HG02840 (cell line): ENCODE results near the gene BAZ1A.
"Not testable (repeated sequence)": the region's sequence is repeated elsewhere in the genome, so short reads cannot be mapped to it uniquely, and the experiment has no call there.

Experiments
- ATAC-seq: cut with Tn5 transposase; IDR thresholded peaks from one replicate; pipeline ENCODE4 v1.9.1; 2021; ENCODE audit warnings: mild to moderate bottlenecking, moderate library complexity, moderate number of reproducible peaks; ENCODE audit not compliant: unreplicated experiment, low FRiP score

BAZ1A gene

DNA sequence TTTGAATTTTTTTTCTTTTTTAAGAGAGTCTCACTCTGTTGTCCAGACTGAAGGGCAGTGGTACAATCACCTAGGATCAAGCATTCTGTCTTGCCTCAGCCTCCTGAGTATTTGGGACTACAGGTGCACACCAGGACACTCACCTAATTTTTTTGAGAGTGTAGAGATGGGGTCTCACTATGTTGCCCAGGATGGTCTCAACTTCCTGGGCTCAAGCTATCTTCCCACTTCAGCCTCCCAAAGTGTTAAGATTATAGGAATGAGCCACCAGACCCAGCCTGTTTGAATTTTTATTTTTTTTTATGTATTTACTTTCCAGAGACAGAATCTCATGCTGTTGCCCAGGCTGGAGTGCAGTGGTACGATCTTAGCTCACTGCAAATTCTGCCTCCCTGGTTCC lies 11.3 kb downstream of the BAZ1A start:
- ATAC-seq = no peak

DNA sequence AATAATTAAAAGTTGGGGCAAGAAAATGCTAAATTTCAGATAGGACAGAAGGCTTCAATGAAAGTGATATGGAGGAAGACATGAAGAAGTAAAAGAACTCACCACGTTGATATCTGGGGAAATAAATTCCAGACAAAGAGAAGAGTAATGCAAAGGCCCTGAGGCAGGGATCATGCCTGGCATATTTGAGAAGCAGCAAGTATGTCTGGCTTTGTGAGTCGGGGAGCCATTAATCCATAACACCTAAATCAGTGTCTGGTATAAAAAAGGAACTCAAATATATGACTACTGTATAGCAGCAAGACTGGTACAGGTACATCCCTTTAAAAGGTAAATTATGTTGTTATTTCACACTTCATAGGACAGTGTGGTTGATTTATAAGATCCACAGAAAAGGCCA lies 16.4 kb downstream of the BAZ1A start:
- ATAC-seq = no peak

DNA sequence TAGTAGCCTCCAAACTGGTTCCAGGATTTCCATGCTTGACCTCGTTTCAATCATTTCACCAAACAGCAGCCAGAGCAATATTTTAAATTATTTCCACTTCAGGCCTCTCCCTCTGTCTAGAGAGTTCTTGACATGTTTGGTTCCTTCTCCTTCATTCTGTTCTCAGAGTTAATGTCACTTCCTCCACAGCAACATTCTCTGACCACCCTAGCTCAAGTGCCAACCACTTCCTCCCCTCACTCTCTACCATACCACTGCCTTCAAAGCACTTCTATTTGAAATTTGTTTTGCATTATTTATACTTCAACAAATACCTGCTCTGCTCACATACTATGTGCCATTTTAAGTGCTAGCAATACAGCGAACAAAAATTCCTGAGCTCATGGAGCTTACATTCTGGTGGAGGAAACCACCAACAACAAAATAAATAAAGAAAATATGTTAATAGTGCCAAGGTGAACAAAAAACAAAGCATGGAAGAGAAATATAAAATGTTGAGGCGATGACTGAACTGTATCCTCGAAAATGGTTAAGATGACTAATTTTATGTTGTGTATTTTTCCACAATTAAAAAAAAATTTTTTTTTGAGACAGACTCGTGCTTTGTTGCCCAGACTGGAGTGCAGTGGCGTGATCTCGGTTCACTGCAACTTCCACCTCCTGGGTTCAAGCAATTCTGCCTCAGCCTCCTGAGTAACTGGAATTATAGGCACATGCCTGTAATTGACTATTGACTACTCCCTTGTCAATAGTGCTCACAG lies 17.3 kb downstream of the BAZ1A start:
- ATAC-seq = no peak

DNA sequence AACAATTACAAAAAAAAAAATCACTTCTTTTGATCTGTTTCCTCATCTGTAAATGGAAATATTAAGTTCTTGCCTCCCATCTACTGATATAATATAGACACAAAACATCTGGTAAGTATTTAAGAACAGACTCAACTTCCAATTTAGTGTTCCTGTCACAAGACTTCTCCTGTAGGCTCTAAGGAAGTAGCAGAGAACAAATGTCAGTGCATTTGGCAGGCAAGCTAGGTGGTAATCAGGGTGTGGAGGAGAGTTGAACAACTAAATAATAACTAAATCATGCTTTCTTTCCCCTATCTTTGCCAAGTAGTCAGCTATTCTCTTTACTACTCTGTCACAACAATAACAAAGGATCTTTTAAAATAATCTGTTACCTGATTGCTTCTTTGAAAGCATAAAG lies 22.1 kb downstream of the BAZ1A start:
- ATAC-seq = no peak

DNA sequence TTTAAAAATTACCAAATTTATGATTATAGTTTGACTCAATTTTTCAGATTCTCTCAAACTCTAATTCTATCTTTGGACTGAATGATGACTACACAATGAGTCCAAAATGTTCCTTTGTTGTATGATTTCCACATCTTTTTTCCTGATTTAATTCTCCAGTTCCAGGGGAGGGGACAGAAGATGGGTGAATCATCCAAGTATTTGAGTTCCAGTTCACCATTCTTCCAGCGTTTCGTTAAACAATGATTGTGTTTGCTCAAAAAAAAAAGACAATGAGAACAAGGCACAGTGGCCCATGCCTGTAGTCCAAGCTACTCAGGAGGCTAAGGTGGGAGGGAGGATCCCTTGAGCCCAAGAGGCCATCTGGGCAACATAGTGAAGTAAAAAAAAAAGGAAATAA lies 23.8 kb downstream of the BAZ1A start:
- no peak for ATAC-seq

DNA sequence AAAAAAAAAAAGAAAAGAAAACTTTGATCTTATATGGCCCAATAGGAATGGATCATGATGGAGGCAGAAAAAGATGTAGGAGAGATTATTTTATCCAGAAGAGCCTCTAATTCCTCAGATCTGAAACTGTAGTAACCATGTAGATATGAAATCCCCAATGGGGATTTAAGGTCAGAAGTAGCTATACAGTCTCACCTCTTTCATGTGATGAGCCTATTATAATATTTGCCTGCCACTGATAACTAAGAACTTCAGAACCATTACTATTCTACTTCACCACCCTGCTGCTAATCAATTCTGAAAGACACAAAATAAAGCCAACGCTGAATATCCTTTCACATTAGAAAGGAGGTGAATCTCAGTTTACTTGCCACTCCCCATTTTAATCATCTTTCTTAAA lies 29.3 kb downstream of the BAZ1A start:
- ATAC-seq = no peak

DNA sequence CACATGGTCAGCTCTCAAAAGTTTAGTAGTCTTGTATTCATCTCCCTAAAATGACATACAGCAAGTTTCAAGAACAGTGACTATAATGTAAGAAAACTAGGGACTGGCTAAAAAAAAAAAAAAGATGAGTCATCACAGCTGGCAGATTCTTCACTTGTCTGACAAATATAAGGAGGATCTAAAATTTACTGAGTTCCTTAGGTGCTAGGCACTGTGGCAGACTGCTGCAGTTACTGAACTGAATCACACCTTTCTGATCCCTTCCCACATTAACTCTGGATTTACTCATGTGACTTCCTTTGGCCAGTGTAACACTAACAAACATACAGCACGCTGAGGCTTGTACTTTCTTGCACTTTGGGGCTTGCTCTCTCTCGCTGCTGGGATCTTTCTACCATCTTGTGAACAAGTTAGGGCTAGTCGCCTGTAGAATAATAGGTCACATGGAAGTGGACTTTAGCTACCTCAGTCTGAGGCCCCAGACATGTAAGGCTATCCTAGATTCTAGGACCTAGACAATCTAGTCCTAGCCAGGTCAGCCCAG lies 32.1 kb downstream of the BAZ1A start:
- no peak for ATAC-seq

DNA sequence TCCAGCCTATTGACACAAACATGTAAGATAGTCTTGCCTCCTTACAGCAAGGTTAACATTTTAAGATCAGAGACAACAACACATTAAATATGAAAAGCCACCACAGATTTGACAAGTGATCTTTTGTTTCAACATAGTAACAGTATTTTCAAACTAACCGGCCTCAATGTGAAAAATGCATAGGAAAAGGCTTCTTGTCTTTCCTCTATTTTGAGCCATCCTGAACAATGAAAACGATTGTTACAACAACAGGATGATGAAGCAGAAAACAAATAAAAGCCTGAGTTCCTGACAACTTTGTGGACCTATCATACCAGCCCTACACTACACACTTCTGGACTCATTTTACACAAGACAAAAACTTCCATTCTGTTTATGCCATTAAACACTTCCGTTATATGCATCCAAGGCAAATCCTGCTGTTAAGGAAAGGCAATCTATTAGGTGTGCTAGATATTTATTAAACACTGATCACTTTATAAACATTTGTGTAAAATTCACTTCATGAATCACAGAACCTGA lies 37.3 kb downstream of the BAZ1A start:
- no peak for ATAC-seq

DNA sequence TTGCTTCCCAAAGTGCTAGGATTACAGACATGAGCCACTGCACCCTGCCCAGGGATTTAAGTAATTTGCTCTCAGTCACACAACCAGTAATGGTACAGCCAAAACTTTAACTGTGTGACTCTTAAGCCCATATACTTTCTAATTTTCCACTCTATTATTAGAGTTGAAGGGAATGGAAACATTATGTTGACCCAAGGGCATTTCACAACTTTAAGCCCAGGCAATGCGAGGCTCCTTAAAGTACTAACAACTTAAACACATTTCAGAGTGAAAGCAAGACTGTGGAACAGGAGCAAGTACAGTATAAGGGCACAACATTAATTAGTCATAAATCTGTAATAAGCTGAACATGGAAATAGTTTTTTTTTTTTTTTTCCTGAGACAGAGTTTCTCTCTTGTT lies 39.8 kb downstream of the BAZ1A start:
- no peak for ATAC-seq

DNA sequence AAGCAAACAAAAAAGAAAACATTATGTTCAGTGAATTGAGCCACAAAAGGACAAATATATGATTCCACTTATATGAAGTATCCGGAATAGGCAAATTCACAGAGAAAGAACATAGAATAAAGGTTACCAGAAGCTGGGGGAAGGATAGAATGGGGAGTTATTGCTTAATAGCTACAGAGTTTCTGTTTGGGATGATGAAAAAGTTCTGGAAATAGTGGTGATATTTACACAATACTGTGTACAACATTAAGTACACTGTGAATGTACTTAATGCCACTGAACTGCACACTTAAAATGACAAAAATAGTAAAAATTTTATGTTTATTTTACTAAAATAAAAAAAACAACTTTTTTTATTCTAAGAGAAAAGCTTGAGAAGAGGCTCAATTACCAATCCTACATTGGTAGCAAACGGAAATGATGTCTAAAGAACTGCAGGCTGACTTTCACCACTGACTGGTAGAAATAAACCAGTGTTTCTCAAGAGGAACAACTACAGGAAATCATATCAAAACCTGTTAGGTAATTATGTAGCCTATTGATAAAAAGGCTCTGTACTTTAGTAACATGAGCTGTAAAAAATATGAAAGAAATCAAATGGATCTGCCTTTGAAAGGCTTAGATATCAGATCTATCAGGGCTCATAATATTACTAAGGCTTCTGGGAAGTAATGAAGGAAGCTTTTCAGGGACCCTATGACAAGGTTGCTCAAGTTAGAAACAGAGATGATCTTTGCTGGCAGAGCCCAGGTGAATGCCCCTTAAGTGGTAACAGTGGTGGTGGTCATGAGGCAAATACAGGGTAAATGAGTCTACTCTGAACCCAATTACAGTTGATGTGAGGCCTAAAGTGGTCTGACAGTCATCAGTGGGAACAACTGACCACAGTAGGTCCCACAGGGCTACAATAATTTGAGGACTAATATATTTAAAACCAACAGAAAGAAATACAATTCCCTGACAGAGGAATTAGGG lies 41.3 kb downstream of the BAZ1A start:
- no peak for ATAC-seq

DNA sequence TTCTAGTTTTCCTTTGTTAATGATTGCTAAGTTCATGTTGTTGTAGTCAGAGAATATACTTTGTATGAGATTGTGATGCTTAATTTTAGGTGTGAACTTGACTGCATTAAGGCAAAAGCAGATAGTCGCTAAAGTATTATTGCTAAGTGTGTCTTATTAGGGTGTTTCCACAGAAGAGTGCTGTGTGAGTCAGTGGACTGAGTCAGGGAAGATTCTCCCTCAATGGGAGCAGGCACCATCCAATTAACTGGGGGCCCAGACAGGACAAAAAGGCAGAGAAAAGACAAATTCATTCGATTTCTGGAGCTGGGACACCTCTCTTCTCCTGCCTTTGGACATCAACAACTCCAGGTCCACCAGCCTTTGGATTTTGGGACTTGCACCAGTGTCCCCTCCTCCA lies 48.5 kb downstream of the BAZ1A start:
- no peak for ATAC-seq

DNA sequence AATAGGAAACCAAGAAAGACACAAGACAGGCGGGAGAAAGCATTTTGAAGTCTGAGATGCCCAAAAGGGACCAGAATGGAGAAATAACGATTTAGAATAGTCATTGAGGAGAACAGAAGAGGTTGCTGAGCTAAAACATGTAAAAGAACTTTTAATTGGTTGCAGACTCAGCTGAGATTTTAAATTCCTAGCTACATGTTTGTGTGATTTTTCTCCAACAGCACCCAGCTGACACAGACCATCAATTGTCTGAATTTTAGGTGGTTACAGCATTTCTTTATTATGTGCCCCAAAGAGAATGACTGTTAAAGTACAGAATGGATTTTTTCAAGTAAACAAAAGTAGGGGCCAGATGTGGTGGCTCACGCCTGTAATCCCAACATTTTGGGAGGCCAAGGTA lies 50.3 kb downstream of the BAZ1A start:
- ATAC-seq = no peak

DNA sequence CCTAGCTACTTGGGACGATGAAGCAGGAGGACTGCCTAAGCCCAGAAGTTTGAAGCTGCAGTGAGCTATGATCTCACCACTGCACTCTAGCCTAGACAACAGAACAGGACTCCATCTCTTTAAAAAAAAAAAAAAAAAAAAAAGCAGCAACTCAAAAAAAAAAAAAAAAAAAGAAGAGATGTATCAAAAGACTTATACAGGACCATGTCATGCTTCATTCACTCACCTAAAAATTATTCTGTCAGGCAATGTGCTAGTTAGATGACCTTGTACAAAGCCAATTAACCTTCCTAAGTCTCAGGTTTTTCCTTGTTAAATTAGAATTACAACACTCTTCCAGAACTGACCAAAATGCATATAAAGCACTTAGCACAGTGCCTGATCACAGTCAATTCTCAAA lies 50.9 kb downstream of the BAZ1A start:
- ATAC-seq = no peak

DNA sequence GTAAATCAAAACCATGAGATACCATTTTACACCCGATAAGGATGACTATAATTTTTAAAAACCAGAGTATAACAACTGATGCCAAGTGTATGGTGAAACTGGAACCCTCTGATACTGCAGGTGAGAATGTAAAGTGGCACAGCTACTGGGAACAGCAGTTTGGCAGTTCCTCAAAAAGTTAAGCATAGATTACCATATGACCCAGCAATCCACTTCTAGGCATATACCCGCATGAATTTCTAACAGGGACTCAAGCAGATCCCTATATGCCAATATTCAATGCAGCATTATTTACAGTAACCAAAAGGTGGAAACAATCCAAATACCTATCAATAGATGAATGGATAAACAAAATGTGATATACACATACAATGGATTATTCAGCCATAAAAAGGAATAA lies 57.4 kb downstream of the BAZ1A start:
- ATAC-seq = no peak

DNA sequence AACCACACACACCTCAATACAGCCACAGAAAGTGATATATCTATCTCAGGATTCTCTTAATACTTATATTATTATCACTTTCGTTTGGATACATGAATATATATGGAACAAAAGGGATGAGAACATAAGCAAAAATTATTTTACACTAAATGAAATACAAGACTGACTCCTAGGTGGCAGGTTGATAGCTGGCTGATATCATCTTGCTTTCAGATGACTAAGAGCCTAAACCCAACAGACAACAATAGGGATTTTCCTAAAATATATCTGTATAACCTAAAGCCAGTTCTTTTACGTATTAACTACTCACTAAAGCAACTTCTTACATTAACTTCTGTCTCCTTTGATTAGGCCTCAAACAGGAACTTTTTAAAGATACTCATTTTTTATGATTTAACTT lies 65.1 kb downstream of the BAZ1A start:
- ATAC-seq = no peak

DNA sequence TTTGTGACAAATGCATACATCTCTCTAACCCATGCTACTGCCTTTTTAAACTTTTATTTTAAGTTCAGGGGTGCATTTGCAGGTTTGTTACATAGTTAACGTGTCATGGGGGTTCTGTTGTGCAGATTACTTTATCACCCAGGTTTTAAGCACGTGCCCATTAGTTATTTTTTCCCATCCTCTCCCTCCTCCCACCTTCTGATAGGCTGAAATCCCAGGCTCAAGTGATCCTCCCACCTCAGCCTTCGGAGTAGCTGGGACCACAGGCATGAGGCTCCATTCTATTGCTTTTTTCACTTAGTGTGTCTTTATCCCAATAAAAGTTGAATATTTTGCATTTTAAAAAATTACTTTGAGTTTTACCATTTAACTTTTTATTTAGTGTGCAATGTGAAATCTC lies 68.9 kb downstream of the BAZ1A start:
- no peak for ATAC-seq

DNA sequence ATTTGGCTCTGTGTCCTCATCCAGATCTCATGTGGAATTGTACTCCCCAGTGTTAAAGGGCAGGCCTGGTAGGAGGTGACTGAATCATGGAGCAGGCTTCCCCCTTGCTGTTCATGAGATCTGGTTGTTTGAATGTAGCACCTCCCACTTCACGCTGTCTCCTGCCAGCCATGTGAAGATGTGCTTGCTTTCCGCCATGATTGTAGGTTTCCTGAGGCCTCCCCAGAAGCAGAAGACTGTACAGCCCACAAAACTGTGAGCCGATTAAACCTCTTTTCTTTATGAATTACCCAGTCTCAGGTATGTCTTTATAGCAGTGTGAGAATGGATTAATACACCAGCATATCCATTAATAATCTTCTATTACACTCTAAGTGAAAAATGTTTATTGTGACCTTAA lies 70.2 kb downstream of the BAZ1A start:
- no peak for ATAC-seq

DNA sequence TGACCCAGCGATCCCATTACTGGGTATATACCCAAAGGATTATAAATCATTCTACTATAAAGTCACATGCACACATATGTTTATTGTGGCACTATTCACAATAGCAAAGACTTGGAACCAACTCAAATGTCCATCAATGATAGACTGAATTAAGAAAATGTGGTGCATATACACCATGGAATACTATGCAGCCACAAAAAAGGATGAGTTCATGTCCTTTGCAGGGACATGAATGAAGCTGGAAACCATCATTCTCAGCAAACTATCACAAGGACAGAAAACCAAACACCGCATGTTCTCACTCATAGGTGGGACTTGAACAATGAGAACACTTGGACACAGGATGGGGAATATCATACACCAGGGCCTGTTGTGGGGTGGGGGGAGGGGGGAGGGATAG lies 76.3 kb downstream of the BAZ1A start:
- ATAC-seq = not testable (repeated sequence)

DNA sequence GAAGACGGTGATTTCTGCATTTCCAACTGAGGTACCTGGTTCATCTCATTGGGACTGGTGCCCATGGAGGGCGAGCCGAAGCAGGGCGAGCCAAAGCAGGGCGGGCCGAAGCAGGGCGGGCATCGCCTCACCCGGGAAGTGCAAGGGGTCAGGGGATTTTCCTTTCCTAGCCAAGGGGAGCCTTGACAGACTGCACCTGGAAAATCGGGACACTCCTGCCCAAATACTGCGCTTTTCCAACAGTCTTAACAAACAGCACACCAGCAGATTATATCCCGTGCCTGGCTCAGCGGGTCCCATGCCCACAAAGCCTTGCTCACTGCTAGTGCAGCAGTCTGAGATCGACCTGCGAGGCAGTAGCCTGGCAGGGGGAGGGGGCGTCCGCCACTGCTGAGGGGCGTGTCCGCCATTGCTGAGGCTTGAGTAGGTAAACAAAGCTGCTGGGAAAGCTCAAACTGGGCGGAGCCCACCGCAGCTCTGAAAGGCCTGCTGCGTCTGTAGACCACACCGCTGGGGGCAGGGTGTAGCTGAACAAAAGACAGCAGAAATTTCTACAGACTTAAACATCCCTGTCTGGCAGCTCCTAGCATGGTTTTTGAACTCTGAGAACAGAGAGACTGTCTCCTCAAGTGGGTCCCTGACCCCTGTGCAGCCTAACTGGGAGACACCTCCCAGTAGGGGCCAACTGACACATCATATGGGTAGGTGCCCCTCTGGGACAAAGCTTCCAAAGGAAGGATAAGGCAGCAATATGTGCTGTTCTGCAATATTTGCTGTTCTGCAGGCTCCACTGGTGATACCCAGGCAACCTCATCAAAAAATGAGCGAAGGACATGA lies 77.2 kb downstream of the BAZ1A start:
- no peak for ATAC-seq

DNA sequence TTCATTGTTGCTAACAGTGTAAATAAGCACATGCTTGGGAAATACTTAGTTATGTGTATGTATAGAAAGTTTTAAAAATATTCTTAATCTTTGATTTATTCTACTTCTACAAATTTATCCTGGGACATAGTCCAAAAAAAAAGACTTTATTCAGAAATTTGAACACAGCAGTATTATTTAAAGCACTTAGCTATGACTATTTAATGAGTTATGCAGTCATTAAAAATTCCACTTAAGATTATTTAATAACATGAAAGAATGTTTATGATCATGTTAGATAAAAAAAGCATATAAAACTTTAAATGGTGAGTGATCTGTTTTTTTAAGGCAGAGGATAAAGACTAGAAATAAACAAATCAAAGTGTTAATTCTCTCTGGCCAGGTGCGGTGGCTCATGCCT lies 78.3 kb downstream of the BAZ1A start:
- ATAC-seq = no peak
